M059J (cell line): ENCODE results near the gene RFTN1. TPM values are rescaled to one million over a fixed set of nuclear protein-coding genes. Genes with fewer than 3 reads are reported as not detected.
"Not testable (repeated sequence)": the region's sequence is repeated elsewhere in the genome, so short reads cannot be mapped to it uniquely, and the experiment has no call there.

Source experiments
- DNase-seq: peaks from one replicate; pipeline ENCODE4 v3.0.0-alpha.2; 2012; ENCODE audit warnings: low read depth
- total RNA-seq: library from RNA; depleted of rRNA; stranded (reverse); fragments of >200 nt; shearing (Covaris generic); gene quantifications from 2 replicates; pipeline ENCODE4 v1.2.3, GENCODE V29; 2014

The RFTN1 gene
- total RNA-seq, 1 experiment from 2014 or later = 39.3 TPM

DNA sequence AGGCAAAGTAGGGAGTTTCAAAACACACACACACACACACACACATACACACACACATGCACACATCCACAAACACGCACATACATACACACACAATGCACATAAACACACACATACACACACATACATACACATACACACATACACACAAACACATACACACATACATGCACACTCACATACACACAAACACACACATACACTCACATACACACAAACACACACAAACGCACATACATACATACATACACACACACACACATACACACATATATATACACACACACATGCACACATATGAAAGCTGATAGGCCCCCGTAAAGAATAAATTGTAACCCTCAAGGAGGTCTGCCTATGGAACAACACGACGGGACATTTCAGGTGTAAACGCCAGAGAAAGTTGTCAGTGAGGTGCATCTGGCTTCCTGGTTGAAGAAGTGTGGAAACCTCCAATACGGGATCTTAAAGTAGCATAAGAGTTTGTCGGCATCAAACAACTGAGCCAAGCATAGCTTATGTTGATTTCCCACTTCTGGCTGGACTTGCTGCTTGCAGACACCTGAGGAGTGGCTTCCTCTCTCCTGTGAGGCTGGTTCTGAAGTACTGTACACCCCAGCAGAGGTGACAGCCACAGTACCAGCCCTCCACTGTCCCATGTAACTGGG lies 5.8 kb downstream of the RFTN1 start:
- no peak for DNase-seq

DNA sequence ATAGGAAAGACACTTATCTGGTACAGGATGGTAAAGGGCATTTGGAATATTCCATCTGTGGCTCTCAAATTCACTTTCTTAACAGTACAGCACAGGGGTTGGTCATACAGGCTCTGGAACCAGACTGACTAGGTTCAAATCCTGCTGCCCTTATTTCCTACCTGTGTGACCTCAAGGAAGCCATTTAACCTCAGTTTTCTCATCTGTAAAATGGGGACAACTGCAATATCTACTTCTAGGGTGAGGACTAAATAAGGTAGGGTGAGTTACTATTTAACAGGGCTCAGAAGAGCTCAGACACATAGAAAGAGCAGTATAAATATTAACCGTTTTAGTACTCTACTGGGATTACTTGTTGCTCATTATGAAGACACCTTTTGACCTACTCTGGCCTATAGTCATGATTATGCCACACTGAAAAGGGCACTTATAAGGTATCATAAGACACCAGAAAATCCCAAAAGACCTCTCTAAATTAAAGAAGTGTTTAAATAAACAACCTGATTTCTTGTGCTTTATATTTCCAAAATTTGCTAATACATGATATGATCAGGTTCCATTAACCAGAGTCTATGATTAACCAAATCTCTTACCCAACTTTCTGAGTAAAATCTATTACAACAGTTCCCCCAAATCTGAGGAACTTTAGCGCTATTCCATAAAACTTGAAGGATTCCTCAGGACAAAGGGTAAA lies 6.5 kb downstream of the RFTN1 start:
- no peak for DNase-seq

DNA sequence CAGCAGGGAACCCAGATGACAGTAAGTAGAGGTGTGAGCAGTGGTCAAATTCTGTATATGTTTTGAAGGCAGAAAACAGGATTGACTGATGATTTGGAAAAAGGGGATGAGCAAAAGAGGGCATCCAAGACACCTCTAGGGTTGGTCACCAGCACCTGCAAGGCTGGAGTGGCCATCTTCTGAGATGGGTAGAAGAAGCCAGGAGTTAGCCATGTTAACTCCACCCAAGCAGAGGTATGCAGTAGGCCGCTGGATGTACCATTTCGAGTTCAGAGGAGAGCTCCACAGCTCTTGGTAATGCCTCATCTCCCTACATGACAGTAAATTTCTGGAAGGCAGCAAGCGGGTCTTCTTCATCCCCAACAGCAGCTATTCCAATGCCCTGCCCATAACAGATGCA lies 7.0 kb downstream of the RFTN1 start:
- DNase-seq = no peak

DNA sequence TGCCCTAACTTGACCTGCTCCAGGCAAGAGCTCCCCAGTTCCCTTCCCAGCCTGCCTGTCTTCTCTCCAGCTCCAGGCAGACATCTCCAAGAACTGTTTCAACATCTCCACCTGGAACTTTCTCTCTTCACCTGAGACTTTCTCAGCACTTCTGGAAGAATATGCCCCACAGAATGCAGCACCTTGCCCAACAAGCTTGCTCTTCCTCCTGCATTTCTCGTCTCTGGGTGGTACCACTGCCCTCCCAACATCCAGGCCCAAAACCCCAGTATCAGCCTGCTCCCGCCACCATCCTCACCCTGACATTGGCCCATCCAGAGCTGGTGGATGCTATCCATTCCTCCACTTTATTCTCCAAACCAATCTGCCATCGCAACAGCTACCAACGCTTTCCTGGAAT lies 8.8 kb downstream of the RFTN1 start:
- no peak for DNase-seq

DNA sequence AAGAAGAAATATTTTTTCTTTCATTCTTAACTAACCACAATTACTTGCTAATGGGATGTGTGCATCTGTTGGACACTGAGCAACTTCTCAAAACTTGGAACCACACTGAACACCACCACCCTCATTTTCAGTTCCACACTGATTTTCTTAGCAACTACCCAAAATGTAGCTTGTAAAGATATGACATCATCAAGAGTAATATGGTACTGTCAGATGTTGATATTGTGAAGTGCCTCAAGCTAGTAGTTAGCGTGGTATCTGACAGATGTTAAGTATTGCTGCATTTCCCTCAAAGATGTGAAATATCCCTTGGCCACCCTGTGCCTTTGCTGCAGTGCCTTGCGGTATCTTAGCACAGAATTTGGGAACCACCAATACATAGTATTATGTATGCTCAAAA lies 9.3 kb downstream of the RFTN1 start:
- DNase-seq = no peak

DNA sequence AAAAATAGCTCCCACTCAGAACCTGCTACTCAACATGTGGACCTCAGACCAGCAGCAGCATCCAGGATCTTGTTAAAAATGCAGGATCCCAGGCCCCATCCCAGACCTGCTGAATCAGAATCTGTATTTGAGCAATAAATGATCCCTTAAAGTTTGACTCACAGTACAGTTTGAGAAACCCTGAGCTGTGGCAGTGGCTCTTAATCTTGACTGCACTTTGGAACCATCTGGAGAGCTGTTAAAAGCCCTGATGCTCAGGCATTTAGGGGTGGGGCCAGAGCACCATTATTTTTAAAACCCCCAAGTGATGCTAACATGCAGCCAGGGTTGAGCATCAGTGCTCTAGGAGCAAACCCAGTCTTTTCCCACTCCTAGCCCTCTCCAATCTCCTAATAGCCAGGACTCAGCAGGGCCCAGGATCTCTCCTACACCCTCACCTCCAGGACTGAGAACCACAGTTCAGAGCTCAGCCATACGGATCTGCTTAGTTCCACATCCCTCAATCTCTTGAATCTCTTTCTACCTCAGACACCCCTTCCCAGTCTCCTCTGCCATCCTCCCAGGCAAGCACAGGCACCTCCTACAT lies 10.2 kb downstream of the RFTN1 start:
- DNase-seq = no peak

DNA sequence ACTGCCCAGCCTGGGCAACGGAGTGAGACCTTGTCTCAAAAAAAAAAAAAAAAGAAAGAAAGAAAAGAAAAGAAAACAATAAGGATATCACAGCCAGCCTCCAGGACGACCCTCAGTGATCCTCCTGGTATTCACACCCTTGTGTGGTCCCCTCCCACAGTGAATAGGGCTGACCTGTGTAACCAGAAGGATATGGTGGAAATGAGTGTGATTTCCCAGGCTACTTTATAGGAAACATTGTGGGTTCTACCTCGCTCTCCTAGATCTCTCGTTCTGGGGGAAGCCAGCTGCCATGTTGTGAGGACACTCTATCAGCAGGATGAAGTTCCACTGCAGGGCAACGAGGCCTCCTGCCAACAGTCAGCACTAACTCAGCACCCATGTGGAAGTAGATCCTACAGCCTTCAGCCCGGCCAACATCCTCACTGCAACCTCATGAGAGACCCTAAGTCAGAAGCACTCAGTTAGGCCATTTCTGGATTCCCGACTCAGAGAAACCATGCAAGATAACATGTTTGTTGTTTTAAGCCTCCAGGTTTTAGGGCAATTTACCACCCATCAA lies 11.1 kb downstream of the RFTN1 start:
- no peak for DNase-seq

DNA sequence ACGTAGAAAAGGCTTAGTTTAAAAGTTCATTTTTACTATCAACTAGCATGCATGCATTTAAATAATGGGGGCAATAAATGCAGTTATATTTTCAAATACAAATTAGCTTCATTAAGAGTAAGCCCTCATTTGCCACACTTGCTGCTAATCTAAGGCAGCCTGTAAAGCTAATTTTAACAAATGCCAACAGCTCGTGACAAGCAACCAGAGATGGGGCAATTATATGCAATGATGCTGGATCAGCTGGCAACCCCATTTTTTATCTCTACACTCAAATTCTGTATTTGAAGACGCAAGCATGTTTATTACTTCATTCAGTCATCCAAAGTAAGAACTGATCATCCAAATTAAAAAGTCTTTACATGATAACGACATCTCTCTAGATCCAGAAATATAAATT lies 12.1 kb downstream of the RFTN1 start:
- DNase-seq = no peak

DNA sequence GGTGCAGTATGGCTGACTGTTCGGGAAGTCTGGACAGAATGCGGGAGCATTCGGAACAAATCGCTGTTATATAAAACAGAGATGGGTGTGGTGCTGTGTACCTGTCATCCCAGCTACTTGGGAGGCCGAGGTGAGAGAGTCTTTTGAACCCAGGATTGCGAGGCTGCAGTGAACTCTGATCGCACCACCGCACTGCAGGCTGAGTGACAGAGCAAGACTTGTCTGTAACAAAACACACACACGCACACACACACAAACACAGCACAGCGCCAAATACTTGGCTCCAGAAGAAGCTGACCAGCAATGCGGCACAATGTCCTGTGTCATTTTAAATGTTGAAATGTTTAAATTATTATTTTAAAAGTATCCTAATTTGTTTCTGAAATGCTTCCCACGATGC lies 12.6 kb downstream of the RFTN1 start:
- no peak for DNase-seq

DNA sequence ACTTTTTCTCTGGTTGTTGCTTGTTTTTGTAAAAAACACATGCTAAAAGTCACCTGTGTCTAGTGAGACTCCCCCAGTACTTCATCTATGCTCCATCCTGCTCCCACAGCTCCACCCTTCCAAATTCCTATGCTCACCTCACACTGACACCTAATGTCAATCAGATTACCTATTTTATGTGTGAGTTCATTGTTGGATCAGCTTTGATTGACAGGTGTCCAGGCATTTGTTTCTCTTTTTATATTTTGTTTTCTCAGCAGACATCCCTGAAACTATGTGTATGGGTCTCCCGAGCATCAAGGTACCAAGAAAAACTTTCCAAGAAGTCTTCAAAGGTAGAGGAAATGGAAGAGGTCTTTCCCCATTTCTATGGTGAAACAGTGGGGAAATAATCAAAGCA lies 13.4 kb downstream of the RFTN1 start:
- no peak for DNase-seq

DNA sequence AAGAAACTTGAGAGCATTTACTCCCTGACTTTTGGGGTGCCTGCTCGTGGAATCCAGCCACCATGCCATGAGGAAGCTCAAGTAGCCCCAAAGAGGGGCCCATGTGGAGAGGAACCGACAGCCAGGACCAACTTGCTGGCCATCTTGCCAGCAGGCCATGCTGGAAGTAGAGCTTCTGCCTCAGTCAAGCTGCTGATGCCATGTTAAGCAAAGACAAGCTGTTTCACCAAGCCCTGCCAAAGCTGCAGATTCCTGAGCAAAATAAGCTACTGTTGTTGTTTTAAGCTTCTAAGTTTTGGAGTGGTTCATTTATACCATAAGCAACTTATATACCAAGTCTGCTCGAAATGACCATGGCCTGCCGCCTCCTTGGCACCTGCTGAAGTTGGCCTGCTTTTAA lies 14.1 kb downstream of the RFTN1 start:
- DNase-seq = no peak

DNA sequence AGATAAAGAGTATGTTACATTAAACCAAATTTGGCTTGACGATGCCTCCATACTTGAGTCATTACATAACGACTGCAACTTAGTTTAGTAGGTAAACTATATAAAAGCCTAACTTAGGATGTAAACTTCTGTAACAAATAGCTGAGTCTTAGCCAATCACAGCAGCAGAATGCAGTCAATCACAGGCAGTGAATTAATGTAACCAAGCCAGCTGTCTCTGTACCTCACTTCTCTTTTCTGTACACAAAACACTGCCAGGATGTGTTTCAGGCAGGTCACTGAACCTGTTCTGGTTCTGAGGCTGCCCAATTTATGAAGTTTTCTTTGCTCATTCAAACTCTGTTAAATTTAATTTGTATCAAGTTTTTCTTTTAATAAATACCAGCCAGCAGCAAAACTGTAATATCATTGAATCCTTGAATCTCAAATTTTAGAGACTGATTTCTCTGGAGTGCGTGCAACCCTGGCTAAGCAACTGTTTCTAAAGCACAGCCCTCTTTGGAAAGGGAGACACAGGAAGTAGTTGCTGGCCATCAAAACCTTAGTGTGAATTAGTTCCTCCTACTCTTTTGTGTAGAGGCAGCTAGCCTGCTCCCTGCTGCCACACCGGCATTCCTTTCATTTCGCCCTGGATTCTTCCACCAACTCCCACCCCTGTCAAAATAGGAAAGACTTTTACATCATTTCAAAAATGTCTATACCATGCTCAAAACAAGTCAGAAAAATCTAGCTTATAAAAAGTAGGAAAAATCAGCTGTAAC lies 15.2 kb downstream of the RFTN1 start:
- DNase-seq = no peak

DNA sequence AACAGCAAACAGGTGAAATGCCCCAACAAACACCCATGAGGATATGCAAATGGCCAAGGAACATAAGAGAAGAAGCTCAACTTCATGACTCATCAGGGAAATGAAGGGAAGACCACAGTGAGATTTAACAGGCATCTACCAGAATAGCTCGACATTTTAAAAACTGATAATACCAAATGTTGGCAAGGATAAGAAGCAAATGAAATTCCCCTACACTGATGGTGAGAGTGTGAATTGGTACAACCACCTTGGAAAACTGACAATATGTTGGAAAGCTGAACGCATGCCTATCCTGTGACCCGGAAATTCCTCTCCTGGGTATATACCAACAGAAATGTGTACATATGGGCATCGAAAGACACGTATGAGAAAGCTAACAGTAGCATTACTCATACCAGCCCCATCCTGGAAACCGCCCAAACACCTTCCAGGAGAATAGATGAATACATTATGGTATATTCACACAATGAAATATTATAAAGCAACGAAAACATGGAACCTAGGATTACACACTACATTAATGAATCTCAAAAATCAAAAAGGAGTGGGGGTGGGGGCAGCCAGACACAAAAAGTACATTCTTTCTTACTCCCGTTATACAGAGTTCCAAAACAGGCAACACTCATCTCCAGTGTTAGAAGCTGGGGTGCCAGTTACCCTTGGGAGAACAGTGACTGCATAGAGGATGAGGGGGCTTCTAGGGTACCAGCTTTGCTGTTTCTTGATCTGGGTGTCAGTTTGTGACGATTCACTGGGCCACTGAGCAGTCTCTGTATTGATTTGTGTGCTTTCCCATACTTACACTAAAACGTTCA lies 16.9 kb downstream of the RFTN1 start:
- no peak for DNase-seq

DNA sequence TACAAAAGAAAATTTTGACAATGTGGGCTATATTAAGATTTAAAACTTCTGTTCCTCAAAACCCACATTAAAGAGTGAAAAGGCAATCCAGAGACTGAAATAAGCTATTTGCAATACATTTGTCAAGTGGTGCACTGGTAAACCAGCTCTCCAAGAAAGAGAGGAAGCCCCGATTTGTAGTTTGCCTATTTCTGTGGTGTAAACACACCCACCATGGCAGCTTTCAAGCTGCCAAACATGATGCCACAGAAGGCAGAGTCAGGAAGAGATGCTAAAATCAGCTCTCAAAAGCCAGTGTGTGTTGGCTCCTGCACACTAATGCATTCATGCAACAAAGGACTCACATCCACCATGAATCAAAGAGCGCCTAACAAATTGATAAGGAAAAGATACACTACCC lies 17.5 kb downstream of the RFTN1 start:
- no peak for DNase-seq

DNA sequence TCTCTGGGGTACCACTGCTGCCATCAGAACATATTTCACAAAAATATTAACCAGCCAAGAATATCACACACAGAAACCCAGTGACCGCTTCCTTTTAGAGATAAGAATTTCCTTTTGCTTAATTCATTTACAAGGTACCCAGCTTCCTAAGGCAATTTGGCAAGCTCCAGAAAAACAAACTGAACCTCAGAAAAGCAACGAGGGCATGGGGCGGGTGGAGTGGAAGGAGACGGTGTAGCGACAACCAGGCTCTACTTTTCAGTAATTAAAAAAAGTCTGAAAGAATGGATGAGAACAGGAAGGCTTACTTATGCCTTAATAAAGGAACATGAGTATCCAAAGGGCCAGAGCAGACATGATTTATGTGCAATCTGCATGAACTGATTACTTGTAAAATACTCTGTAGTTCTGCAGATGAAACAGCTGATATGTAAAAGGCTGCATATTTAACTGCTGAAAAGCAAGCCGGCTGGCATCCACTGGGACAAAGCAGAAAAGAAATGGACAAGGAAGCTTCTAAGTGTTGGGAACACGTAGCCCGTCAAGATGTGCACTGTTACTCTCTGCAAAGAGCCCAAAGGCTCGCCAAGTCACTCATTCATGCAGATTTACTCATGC lies 18.6 kb downstream of the RFTN1 start:
- peak; percentile 35 for DNase-seq

DNA sequence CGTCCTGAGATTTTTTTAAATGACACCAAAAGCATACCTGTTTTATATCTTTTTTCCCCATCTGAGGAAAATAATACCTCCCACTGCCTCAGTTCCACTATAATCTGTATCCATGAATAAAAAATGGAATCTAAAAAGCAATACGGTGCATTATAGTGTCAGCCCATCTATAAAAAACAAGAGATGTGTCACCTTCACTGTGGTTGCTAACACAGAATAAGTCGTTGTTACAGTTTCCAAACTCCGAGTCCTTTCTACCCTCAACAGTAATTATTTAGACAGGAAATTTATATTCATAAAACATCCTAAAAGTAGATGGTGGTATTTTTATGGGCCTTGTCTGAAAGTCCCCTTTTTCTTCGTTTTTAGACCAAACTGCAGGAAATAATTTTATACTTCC lies 19.4 kb downstream of the RFTN1 start:
- no peak for DNase-seq

DNA sequence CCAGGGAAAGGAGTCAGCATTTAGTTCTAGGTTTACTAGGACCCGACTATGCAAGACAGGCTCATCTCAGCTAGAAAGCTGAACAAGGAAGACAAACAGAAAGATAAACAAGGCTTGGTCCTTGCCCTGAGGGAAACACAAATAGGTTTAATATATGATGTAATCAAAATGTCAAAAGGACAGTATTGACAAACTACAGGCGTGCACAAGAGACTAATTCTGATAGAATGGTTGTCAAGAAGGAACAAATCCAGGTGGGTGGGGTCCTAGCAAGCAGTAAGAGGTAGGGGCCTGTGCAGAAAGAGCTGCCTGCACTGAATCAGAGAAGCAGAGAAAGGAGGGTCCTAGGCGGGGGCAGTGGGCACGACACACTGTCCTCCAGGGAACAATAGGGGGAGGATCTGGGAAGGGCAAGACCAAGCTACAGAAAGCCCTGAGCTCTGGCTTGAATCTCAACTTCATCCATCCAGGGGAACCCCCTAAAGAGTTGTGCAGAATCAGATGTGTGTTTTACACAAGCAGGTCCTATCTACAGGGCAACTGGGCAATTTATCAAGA lies 23.4 kb downstream of the RFTN1 start:
- no peak for DNase-seq

DNA sequence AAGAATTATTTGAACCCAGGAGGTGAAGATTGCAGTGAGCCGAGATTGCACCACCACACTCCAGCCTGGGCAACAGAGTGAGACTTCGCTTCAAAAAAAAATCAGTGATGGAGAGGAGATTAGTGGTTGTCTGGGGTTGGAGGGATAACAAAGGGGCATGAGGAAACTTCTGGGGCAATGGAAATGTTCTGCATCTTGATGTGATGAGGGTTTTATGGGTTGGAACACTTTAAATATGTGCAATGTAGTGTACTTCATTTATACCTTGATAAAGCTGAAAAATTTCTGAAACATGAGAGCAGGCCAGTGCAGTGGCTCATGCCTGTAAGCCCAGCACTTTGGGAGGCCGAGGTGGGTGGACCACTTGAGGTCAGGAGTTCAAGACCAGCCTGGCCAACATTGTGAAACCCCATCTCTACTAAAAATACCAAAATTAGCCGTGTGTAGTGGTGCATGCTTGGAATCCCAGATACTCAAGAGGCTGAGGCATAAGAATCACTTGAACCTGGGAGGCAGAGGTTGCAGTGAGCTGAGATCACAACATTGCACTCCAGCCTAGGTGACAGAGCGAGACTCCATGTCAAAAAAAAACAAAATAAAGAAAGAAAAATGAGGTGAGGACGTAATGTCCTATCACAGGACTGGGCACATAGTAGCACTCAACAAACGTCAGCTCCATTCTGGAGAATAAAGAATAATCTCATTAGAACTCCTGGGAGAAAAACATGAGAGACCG lies 24.0 kb downstream of the RFTN1 start:
- DNase-seq = not testable (repeated sequence)

DNA sequence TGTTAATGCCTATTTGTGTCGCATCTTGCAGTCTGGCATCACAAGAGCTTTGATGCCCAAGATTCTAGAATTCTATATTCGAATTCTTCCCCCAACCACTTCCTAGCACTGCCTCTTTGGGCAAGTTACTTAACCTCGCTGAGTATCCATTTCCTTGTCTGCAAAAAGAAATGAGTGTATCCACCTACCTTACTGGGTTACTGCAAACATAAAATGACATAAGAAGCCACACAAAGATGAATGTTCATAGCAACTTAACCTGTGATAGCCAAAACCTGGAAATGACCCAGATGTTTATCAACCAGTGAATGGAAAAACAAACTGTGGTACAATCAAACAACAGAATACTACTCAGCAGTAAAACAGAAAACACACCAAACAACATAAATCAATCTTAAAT lies 24.9 kb downstream of the RFTN1 start:
- DNase-seq = no peak
